Measurements from ENCODE around the gene ANKRD6. TPM values are rescaled to one million over a fixed set of nuclear protein-coding genes. Genes with fewer than 3 reads are reported as not detected.

Gene ANKRD6
- total RNA-seq, 1 experiment from 2014 or later, result 10.5 TPM

DNA sequence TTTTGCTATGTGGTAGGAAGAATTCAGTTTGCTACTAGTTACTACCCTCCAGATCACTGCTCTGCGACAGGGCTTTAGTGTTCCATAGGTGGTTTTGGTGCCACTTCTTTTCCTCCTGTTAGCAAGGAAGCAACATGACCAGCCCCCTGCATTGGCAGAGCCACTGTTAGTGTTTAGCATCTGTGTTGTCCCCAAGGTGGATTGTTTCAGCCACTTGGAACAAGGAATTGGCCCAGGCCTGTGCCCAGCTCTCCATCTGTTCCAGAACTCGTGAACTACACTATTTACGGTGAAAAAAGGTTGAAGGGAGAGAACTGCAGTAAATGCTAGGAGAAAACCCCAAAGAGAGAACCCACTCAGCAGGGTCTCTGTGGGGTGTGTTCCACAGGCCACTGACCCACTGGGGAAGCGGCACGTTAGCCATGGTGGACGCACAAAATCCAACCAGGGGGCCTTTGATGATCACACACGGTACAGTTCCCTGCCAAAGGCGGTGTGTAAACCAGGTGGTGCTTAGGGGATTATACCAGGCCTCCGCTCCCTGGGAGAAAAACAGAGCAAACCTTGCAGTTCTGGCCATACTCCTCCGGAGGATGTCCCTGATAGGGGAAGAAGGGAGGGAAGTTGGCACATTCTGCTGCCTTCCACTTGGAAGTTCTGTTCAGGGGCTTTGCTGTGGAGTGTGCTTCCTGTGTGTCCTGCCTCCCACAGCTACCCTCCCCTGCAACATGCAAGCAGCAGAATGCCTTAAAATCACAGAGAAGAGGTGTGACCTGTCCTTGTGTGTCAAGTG, 133.3 kb downstream of the ANKRD6 start:
- Histone ChIP-seq H3K27me3 (ENCODE audit: control insufficient read depth, insufficient read depth, low read length) (no peaks in the 10 kb centered on the region), H3K36me3 (replicated peaks; ENCODE audit: control insufficient read depth, insufficient read depth, low read length) (no peaks in the 10 kb centered on the region), H3K4me3 (ENCODE audit: insufficient read depth, low read depth, low read length) (no peak overlapping the region)
- no peak for DNase-seq

GRCh38 chr6:89566930-89567629, 134.1 kb downstream of the ANKRD6 start:
- Histone ChIP-seq H3K27me3 (ENCODE audit: control insufficient read depth, insufficient read depth, low read length) (no peaks in the 10 kb centered on the region), H3K36me3 (replicated peaks; ENCODE audit: control insufficient read depth, insufficient read depth, low read length) (no peaks in the 10 kb centered on the region), H3K4me3 (ENCODE audit: insufficient read depth, low read depth, low read length) (no peak overlapping the region)
- DNase-seq, result no peak

DNA sequence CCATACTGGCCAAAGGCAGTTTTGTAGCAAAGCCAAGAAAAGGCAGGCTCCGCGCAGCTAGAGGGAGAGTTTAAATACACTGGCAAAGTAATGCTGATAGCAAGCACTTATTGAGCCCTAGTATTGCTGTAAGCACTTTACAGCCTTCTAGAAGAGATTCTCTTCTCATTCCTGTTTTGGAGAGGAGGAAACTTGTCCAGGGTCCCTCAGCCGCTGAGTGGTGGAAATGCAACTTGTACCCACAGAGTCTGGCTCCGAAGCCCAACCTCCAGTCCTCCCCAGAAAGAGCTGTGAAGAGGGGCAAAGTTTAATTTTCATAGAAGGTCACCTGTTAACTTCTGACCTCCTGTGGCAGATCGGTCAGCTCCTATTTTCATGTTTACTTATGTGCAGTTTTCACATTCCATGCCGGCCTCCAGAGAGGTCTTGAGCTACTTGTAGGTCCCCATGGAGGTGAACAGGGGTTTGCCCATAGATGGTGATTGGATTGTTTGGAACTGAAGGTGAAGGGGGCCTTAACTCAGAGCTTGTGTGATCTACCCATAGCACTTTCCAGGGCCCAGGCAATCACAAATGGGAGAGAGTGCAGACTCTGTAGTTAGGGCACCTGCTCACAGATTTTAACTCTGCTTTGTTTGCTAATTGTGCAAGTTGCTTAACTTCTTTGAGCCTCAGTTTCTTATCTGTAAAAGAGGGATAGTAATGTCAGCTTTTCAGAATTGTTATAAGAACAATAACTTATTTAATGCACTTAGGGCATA, 134.9 kb downstream of the ANKRD6 start:
- no peak for DNase-seq
- Histone ChIP-seq H3K27me3 (ENCODE audit: control insufficient read depth, insufficient read depth, low read length) (no peaks in the 10 kb centered on the region), H3K36me3 (replicated peaks; ENCODE audit: control insufficient read depth, insufficient read depth, low read length) (no peaks in the 10 kb centered on the region), H3K4me3 (ENCODE audit: insufficient read depth, low read depth, low read length) (no peak overlapping the region)

GRCh38 chr6:89574910-89575561, 142.1 kb downstream of the ANKRD6 start:
- H3K36me3 ChIP-seq (replicated peaks; ENCODE audit: control insufficient read depth, insufficient read depth, low read length), result no peaks in the 10 kb centered on the region
- no peaks in the 10 kb centered on the region for H3K27me3 ChIP-seq (ENCODE audit: control insufficient read depth, insufficient read depth, low read length)

GRCh38 chr6:89575562-89575960, 142.6 kb downstream of the ANKRD6 start:
- no peaks in the 10 kb centered on the region for H3K27me3 ChIP-seq (ENCODE audit: control insufficient read depth, insufficient read depth, low read length)
- no peaks in the 10 kb centered on the region for H3K36me3 ChIP-seq (replicated peaks; ENCODE audit: control insufficient read depth, insufficient read depth, low read length)
- H3K4me3 ChIP-seq (ENCODE audit: insufficient read depth, low read depth, low read length), result no peak overlapping the region
- no peak for DNase-seq

More at GRCh38 chr6:89574910-89575561, 142.1 kb downstream of the ANKRD6 start:
- no peak overlapping the region for H3K4me3 ChIP-seq (ENCODE audit: insufficient read depth, low read depth, low read length)
- DNase-seq, result no peak

GRCh38 chr6:89580997-89581666, 148.2 kb downstream of the ANKRD6 start:
- H3K4me3 ChIP-seq (ENCODE audit: insufficient read depth, low read depth, low read length), result no peak overlapping the region
- DNase-seq, result peak; percentile 18
- no peaks in the 10 kb centered on the region for H3K27me3 ChIP-seq (ENCODE audit: control insufficient read depth, insufficient read depth, low read length)
- no peaks in the 10 kb centered on the region for H3K36me3 ChIP-seq (replicated peaks; ENCODE audit: control insufficient read depth, insufficient read depth, low read length)

DNA sequence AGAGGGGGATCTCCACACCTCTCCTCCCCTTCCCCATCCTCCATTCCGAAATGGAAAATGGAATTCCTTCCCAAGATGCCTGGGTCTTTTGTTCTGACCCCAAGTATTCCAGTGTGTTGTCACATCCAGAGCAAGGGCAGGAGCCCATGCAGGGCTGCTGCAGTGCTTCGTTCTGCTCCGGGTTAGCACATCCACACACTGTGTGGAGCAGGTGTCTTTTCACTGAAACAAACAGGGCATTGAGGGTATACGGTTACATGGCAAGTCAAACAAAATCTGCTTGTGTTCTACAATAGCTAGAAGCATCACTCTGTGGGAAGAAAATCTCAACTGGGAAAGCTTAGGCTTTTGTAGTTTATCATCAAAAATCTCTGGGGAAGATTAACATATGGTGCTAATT, 148.7 kb downstream of the ANKRD6 start:
- H3K36me3 ChIP-seq (replicated peaks; ENCODE audit: control insufficient read depth, insufficient read depth, low read length), result no peaks in the 10 kb centered on the region
- H3K27me3 ChIP-seq (ENCODE audit: control insufficient read depth, insufficient read depth, low read length), result no peaks in the 10 kb centered on the region

DNA sequence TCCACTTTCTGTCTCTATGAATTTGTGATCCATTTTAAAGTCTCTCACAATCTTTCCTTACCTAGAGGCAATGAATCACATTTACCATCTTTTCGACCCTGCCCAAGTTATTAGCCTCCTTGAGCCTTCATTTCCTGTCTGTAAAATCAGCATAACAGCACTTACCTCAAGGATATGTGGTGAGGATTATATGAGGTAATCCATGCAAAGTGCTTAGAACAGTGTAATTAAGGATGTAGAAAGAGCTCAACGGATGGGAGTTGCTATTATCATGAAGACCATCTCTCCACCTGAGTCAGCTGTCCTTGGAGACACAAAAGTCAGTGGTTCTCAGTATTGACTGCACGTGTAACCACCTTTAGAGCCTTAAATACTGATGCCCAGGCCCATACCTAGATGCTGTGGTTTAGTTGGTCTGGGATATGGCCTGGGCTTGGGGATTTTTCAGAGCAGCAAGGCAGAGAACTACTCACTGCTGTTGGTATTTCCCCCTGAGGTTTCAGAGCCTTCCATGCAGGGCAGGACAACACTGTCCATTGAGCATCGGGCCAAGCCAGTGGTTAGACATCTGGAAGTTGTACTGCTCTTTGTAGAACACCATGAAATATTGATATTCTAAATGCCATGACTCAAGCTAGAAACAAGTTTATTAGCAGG, 149.8 kb downstream of the ANKRD6 start:
- no peak overlapping the region for H3K4me3 ChIP-seq (ENCODE audit: insufficient read depth, low read depth, low read length)
- no peaks in the 10 kb centered on the region for H3K36me3 ChIP-seq (replicated peaks; ENCODE audit: control insufficient read depth, insufficient read depth, low read length)
- DNase-seq, result no peak
- H3K27me3 ChIP-seq (ENCODE audit: control insufficient read depth, insufficient read depth, low read length), result no peaks in the 10 kb centered on the region

More for the DNA sequence above, 148.7 kb downstream of the ANKRD6 start:
- H3K4me3 ChIP-seq (ENCODE audit: insufficient read depth, low read depth, low read length), result no peak overlapping the region
- DNase-seq, result no peak

DNA sequence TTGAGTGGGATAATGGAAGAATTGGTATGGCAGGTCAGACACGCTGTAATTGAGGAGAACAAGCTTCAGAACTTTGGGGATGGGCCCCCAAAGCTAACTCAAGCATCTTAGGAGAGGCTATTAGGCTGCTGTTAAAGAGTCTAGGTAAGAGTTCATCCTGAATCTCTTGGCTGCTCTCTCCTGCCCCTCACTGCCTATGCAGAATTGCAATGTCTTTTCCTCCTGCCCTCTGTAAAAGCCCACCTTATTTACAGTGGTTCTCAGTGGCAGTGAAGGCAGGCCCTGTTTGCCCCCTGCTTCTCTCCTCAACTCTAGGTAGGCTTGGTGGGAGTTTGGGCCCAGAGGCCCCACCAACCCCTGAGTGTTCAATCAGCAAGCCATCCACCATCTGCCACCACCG, 150.6 kb downstream of the ANKRD6 start:
- no peaks in the 10 kb centered on the region for H3K27me3 ChIP-seq (ENCODE audit: control insufficient read depth, insufficient read depth, low read length)
- peak; percentile 22 for DNase-seq
- no peak overlapping the region for H3K4me3 ChIP-seq (ENCODE audit: insufficient read depth, low read depth, low read length)
- no peaks in the 10 kb centered on the region for H3K36me3 ChIP-seq (replicated peaks; ENCODE audit: control insufficient read depth, insufficient read depth, low read length)

GRCh38 chr6:89584539-89584938, 151.6 kb downstream of the ANKRD6 start:
- H3K36me3 ChIP-seq (replicated peaks; ENCODE audit: control insufficient read depth, insufficient read depth, low read length), result no peaks in the 10 kb centered on the region
- DNase-seq, result no peak
- H3K4me3 ChIP-seq (ENCODE audit: insufficient read depth, low read depth, low read length), result no peak overlapping the region
- H3K27me3 ChIP-seq (ENCODE audit: control insufficient read depth, insufficient read depth, low read length), result no peaks in the 10 kb centered on the region

- Histone ChIP-seq H3K36me3 (replicated peaks; ENCODE audit: control insufficient read depth, insufficient read depth, low read length) (no peaks in the 10 kb centered on the region), H3K4me3 (ENCODE audit: insufficient read depth, low read depth, low read length) (no peak overlapping the region), H3K27me3 (ENCODE audit: control insufficient read depth, insufficient read depth, low read length) (no peaks in the 10 kb centered on the region)
- no peak for DNase-seq
These were observed 152.2 kb downstream of the ANKRD6 start for GRCh38 chr6:89585154-89585553.

DNA sequence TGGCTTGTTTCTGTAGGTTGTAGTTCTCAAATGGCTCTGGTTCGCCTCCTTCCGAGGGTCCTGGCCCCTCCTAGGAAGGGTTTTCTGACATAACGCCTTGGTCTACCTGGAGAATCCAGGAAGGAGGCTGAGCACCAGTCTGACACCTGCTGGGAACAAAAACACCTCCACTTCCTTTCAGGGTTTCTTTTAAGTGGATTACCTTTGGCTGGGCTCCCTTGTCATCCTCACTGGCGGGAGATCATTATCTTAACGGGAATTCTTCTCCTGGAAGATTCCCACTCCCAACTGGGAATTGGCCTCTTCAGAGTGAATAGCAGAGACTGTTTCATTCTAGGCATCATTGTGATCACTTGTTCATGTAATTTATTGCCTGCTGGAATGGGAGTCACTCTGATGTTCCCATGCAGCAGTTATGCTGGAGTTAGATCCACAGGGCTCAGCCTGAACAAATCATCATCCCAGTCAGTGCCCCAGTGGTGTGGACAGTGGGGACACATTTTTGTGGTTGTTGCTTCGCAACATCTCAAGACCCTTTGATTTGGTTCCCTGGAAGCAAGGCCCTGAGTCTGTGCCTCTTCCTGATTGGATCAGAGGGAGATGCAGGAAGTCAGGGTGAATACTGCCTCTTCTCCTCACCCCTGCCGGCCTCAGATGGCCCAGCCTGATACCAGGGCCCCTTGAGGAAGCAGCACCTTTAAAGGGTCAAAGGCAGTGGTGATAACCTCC, 156.5 kb downstream of the ANKRD6 start:
- Histone ChIP-seq H3K27me3 (ENCODE audit: control insufficient read depth, insufficient read depth, low read length) (no peaks in the 10 kb centered on the region), H3K36me3 (replicated peaks; ENCODE audit: control insufficient read depth, insufficient read depth, low read length) (no peaks in the 10 kb centered on the region), H3K4me3 (ENCODE audit: insufficient read depth, low read depth, low read length) (no peak overlapping the region)
- peak; percentile 47 for DNase-seq

GRCh38 chr6:89590133-89590532, 157.2 kb downstream of the ANKRD6 start:
- no peak for DNase-seq
- no peaks in the 10 kb centered on the region for H3K36me3 ChIP-seq (replicated peaks; ENCODE audit: control insufficient read depth, insufficient read depth, low read length)
- no peaks in the 10 kb centered on the region for H3K27me3 ChIP-seq (ENCODE audit: control insufficient read depth, insufficient read depth, low read length)
- H3K4me3 ChIP-seq (ENCODE audit: insufficient read depth, low read depth, low read length), result no peak overlapping the region

All from H7 (cell line).